H1 (cell line): ENCODE data around the gene SCGN. TPM values are rescaled to one million over a fixed set of nuclear protein-coding genes. Genes with fewer than 3 reads are reported as not detected.

ENCODE experiments used
- CTCF ChIA-PET: fragments of 300-600 bp; sonication (Branson Sonifier 250); formaldehyde crosslinking; loops from one replicate; lab custom pipeline; 2021; ENCODE audit not compliant: partially characterized antibody; lab: Charles Lee
- POLR2A ChIA-PET: fragments of 300-600 bp; sonication (Branson Sonifier 250); formaldehyde crosslinking; loops from one replicate; lab custom pipeline; 2021; ENCODE audit warnings: inconsistent platforms; ENCODE audit not compliant: partially characterized antibody; lab: Charles Lee
- DNase-seq, 2 experiments: peaks; one replicate each; pipeline versions ENCODE4 v3.0.0 to v3.0.0-alpha.2; 2010 to 2022; ENCODE audit warnings: low spot score in 2 of 2, low read depth in 1 of 2, mixed read lengths in 1 of 2
- FAIRE-seq: peaks from 2 replicates; lab custom pipeline; 2011; peaks lifted over from hg19 to GRCh38; lab: Jason Lieb, UNC
- H2AFZ ChIP-seq: 2 replicates; pipeline ENCODE4 v1.8.1; 2012; ENCODE audit warnings: low read length, inconsistent platforms
- H2AK5ac ChIP-seq: 2 replicates; pipeline ENCODE4 v1.6.1; 2013; ENCODE audit warnings: low read depth, low read length
- H2BK120ac ChIP-seq: replicated peaks from 2 replicates; pipeline ENCODE3; 2013; ENCODE audit warnings: low read depth, low read length, inconsistent platforms
- H2BK12ac ChIP-seq: 2 replicates; pipeline ENCODE4 v1.6.1; 2013; ENCODE audit warnings: low read depth, low read length
- H2BK15ac ChIP-seq: 2 replicates; pipeline ENCODE4 v1.6.1; 2013; ENCODE audit warnings: low read length
- H2BK20ac ChIP-seq: 2 replicates; pipeline ENCODE4 v1.6.1; 2013; ENCODE audit warnings: low read length
- H2BK5ac ChIP-seq: 2 replicates; pipeline ENCODE4 v1.6.1; 2013; ENCODE audit warnings: low read depth, low read length
- H3K14ac ChIP-seq: 2 replicates; pipeline ENCODE4 v1.6.1; 2013; ENCODE audit warnings: inconsistent platforms; ENCODE audit not compliant: insufficient read length
- H3K18ac ChIP-seq: 2 replicates; pipeline ENCODE4 v1.6.1; 2013; ENCODE audit warnings: low read length; ENCODE audit errors: extremely low read depth
- H3K23ac ChIP-seq: 2 replicates; pipeline ENCODE4 v1.6.1; 2013; ENCODE audit warnings: inconsistent platforms; ENCODE audit not compliant: insufficient read length
- H3K23me2 ChIP-seq: 2 replicates; pipeline ENCODE4 v1.6.1; 2013; ENCODE audit warnings: low read depth, low read length
- H3K27ac ChIP-seq: 2 replicates; pipeline ENCODE4 v1.6.1; 2011; ENCODE audit warnings: low read depth, low read length, inconsistent platforms
- H3K27me3 ChIP-seq, 4 experiments: replicated peaks in 1 of 4; 1 replicate in 1 of 4; 2 replicates in 3 of 4; pipeline versions ENCODE4 v1.6.1 to v1.8.1; 2011 to 2013; ENCODE audit warnings: low read length in 3 of 4, mild to moderate bottlenecking in 3 of 4, inconsistent platforms in 2 of 4, mixed read lengths in 2 of 4, moderate library complexity in 1 of 4; ENCODE audit not compliant: control insufficient read depth in 3 of 4, insufficient read depth in 3 of 4; ENCODE audit errors: extremely low read depth in 1 of 4
- H3K36me3 ChIP-seq, 4 experiments: 2 replicates each; pipeline versions ENCODE4 v1.6.1 to v1.8.1; 2011 to 2013; ENCODE audit warnings: mild to moderate bottlenecking in 4 of 4, low read length in 3 of 4, moderate library complexity in 2 of 4, control low read depth in 1 of 4, inconsistent platforms in 1 of 4; ENCODE audit not compliant: insufficient read depth in 4 of 4, control insufficient read depth in 2 of 4
- H3K4ac ChIP-seq: replicated peaks from 2 replicates; pipeline ENCODE3; 2013; ENCODE audit warnings: low read length, low read depth, mixed read lengths, inconsistent platforms; ENCODE audit not compliant: insufficient read length
- H3K4me1 ChIP-seq, 4 experiments: replicated peaks in 1 of 4; 1 replicate in 1 of 4; 2 replicates in 3 of 4; pipeline versions ENCODE4 v1.6.1 to v1.8.1; 2011 to 2013; ENCODE audit warnings: low read length in 3 of 4, inconsistent platforms in 2 of 4, mixed read lengths in 1 of 4; ENCODE audit not compliant: insufficient read depth in 4 of 4, control insufficient read depth in 3 of 4
- H3K4me2 ChIP-seq, 2 experiments: 2 replicates each; pipeline versions ENCODE4 v1.6.1 to v1.8.1; 2011 to 2013; ENCODE audit warnings: low read depth in 2 of 2, low read length in 2 of 2, control low read depth in 1 of 2, inconsistent platforms in 1 of 2, mild to moderate bottlenecking in 1 of 2; ENCODE audit not compliant: insufficient read depth in 1 of 2
- H3K4me3 ChIP-seq, 4 experiments: fragments of 200-600, 300-600 bp in 1 of 4; sonication (generic), shearing (Covaris generic), sonication (Bioruptor Twin) in 1 of 4; 2 replicates each; pipeline versions ENCODE4 v1.5.1 to v1.8.1; 2011 to 2016; ENCODE audit warnings: low read length in 4 of 4, low read depth in 3 of 4, control low read depth in 2 of 4, inconsistent platforms in 2 of 4, mild to moderate bottlenecking in 2 of 4, mixed read lengths in 1 of 4, moderate library complexity in 1 of 4; ENCODE audit not compliant: insufficient read depth in 2 of 4; ENCODE audit errors: extremely low read depth in 1 of 4
- H3K56ac ChIP-seq: replicated peaks from 2 replicates; pipeline ENCODE3; 2013; ENCODE audit warnings: low read depth, mild to moderate bottlenecking, mixed read lengths, low read length, inconsistent platforms; ENCODE audit not compliant: insufficient read length
- H3K79me1 ChIP-seq: 2 replicates; pipeline ENCODE4 v1.6.1; 2013; ENCODE audit warnings: low read depth, low read length, control low read depth
- H3K79me2 ChIP-seq, 2 experiments: 2 replicates each; pipeline versions ENCODE4 v1.6.1 to v1.8.1; 2012 to 2013; ENCODE audit warnings: low read length in 2 of 2, mild to moderate bottlenecking in 2 of 2, inconsistent platforms in 1 of 2; ENCODE audit not compliant: insufficient read depth in 2 of 2, control insufficient read depth in 1 of 2
- H3K9ac ChIP-seq, 4 experiments: replicated peaks in 1 of 4; 1 replicate in 1 of 4; 2 replicates in 3 of 4; pipeline versions ENCODE4 v1.6.1 to v1.8.1; 2011 to 2013; ENCODE audit warnings: low read depth in 3 of 4, low read length in 3 of 4, control low read depth in 2 of 4, mild to moderate bottlenecking in 2 of 4, moderate library complexity in 2 of 4, inconsistent platforms in 1 of 4; ENCODE audit errors: extremely low read depth in 1 of 4
- H3K9me3 ChIP-seq, 2 experiments: 2 replicates each; pipeline versions ENCODE4 v1.6.1 to v1.8.1; 2012 to 2013; ENCODE audit warnings: mild to moderate bottlenecking in 2 of 2, moderate library complexity in 2 of 2, control low read depth in 1 of 2, inconsistent platforms in 1 of 2, low read depth in 1 of 2, low read length in 1 of 2, mixed read lengths in 1 of 2; ENCODE audit not compliant: insufficient read depth in 2 of 2
- H4K20me1 ChIP-seq, 2 experiments: replicated peaks in 1 of 2; 2 replicates each; pipeline versions ENCODE3 to v1.8.1; 2011 to 2013; ENCODE audit warnings: inconsistent platforms in 2 of 2, low read length in 2 of 2, mild to moderate bottlenecking in 1 of 2; ENCODE audit not compliant: insufficient read depth in 2 of 2, control insufficient read depth in 1 of 2
- H4K5ac ChIP-seq: 2 replicates; pipeline ENCODE4 v1.6.1; 2013; ENCODE audit warnings: low read length, low read depth, mixed read lengths, inconsistent platforms; ENCODE audit not compliant: insufficient read length
- H4K8ac ChIP-seq: 2 replicates; pipeline ENCODE4 v1.8.0; 2013; ENCODE audit warnings: mild to moderate bottlenecking, moderate library complexity, low read length, inconsistent platforms; ENCODE audit not compliant: insufficient read depth; ENCODE audit errors: extremely low read depth
- H4K91ac ChIP-seq: replicated peaks from 2 replicates; pipeline ENCODE3; 2013; ENCODE audit warnings: low read length, mixed read lengths, inconsistent platforms; ENCODE audit not compliant: insufficient read length
- CEBPB ChIP-seq: IDR thresholded peaks from 2 replicates; pipeline ENCODE4 v1.6.1; 2012; ENCODE audit warnings: low read depth, low read length
- RBBP5 ChIP-seq: IDR thresholded peaks from 2 replicates; pipeline ENCODE4 v1.7.1; 2012; ENCODE audit warnings: low read depth, mild to moderate bottlenecking, inconsistent platforms, low read length, moderate library complexity, borderline replicate concordance
- USF2 ChIP-seq: IDR thresholded peaks from 2 replicates; pipeline ENCODE4 v1.6.1; 2011; ENCODE audit warnings: low read length, improper control_type of control experiment
- ZNF274 ChIP-seq: IDR thresholded peaks from 2 replicates; pipeline ENCODE4 v1.7.0; 2012; ENCODE audit warnings: low read length, borderline replicate concordance; ENCODE audit errors: extremely low read depth
- WGBS, 2 experiments: shearing (Covaris generic) in 1 of 2; methylation state at CpG; one replicate each; pipeline versions ENCODE4 v1.1.6 to v1.1.7; 2013 to 2015; ENCODE audit warnings: low lambda C conversion rate in 2 of 2, mixed read lengths in 2 of 2, inconsistent platforms in 1 of 2, low coverage in 1 of 2, missing lambda C conversion rate in 1 of 2; ENCODE audit not compliant: insufficient replicate concordance in 2 of 2, insufficient coverage in 1 of 2, insufficient read length in 1 of 2; ENCODE audit errors: extremely low coverage in 1 of 2, missing lambda C conversion rate in 1 of 2; 5-methylcytosine and 5-hydroxymethylcytosine counted together
- polyA plus RNA-seq, 7 experiments: library from polyadenylated mRNA; depleted of rRNA in 3 of 7; stranded (reverse) in 5 of 7; unstranded in 2 of 7; fragments of >200 nt in 5 of 7; fragments of 200-250 nt in 2 of 7; gene quantifications; 1 replicate in 5 of 7; 2 replicates in 1 of 7; 4 replicates in 1 of 7; pipeline versions ENCODE4 v1.2.1 to v1.2.3, GENCODE V29; 2011 to 2013; ENCODE audit warnings: missing spikeins in 2 of 7, mixed read lengths in 2 of 7
- total RNA-seq: library from RNA; stranded (reverse); fragmentation: NEBNext Ultra II Directional; extraction: Animal tissue kit (Norgen Biotek cat#: 25700); gene quantifications from 2 replicates; pipeline ENCODE4 v1.2.1, GENCODE V29; 2021

The SCGN gene
- total and polyA plus RNA-seq, 2 of the 8 experiments (the other 6 are each of a cell fraction or from before 2014, with no cell fraction given): not detected

GRCh38 chr6:25710287-25710686 lies 58.3 kb downstream of the SCGN start:
- WGBS, 2 experiments: 81% methylated on average over 14 of the region's 14 CpGs; no CpG with 5 or more reads in 1 of the 2 experiments

More at GRCh38 chr6:25710287-25710686, 58.3 kb downstream of the SCGN start:
- Histone ChIP-seq H3K14ac (no peak overlapping the region), H2AFZ (peak overlapping the region; percentile 93; the same call in 1 of the 2 replicates), H2BK120ac (no peak overlapping the region), H2BK5ac (no peak overlapping the region), H4K5ac (no peak overlapping the region), H3K27me3 (peaks cover 0 to 1% (median 0%) of the 10 kb centered on the region in 4 experiments; a peak in 1 of 7 replicates), H3K79me2 (no peaks in the 10 kb centered on the region), H4K20me1 (no peaks in the 10 kb centered on the region), H3K4me2 (no peak overlapping the region), H2BK12ac (no peak overlapping the region), H3K56ac (no peak overlapping the region), H2AK5ac (no peak overlapping the region), H3K9me3 (no peaks in the 10 kb centered on the region), H3K4ac (no peak overlapping the region), H3K79me1 (no peaks in the 10 kb centered on the region), H3K18ac (no peak overlapping the region), H3K36me3 (no peaks in the 10 kb centered on the region), H3K23me2 (no peaks in the 10 kb centered on the region), H4K91ac (no peak overlapping the region), H2BK15ac (no peak overlapping the region), H4K8ac (no peak overlapping the region), H3K23ac (no peak overlapping the region), H3K4me3 (no peak overlapping the region), H3K4me1 (no peaks in the 10 kb centered on the region), H3K27ac (no peak overlapping the region), H3K9ac (no peak overlapping the region), H2BK20ac (no peak overlapping the region)
- FAIRE-seq (no peak), DNase-seq (no peak)
- ChIA-PET CTCF (interaction anchor here (1.0 to 2.7 kb wide), 8 partner anchors 9 to 487 kb away, joined by 3 to 27 read pairs (median 3); no protein-coding TSS in a partner anchor), POLR2A (no interaction called here)
- TF ChIP-seq USF2 (no peak), ZNF274 (no peak), CEBPB (peak; percentile 81; the same call in 1 of the 2 replicates), RBBP5 (no peak)
